ENCODE results near the gene TOR2A. TPM values are rescaled to one million over a fixed set of nuclear protein-coding genes. Genes with fewer than 3 reads are reported as not detected.

TOR2A gene
- total RNA-seq, 3 donors from 2014 or later (not counting 1 experiment from before 2014, with no cell fraction given): 20.9 to 27.8 (median 23.7) TPM

- Histone ChIP-seq H3K4me3 (ENCODE audit: low read length) (no peak overlapping the region), H3K27me3 (ENCODE audit: control insufficient read depth, insufficient read depth, low read length) (no peaks in the 10 kb centered on the region), H3K27ac (ENCODE audit: low read length) (no peak overlapping the region), H3K4me1 (ENCODE audit: control insufficient read depth, insufficient read depth, low read length) (no peaks in the 10 kb centered on the region), H3K36me3 (ENCODE audit: control insufficient read depth, insufficient read depth, low read length) (no peaks in the 10 kb centered on the region), H3K9me3 (ENCODE audit: control insufficient read depth, insufficient read depth, low read length) (no peaks in the 10 kb centered on the region)
- Mint-ChIP-seq H3K9me3 (no peaks in the 10 kb centered on the region), H3K27ac (no peak overlapping the region), H3K4me3 (no peak overlapping the region), H3K27me3 (ENCODE audit: low read depth in 2 of 2) (no peaks in the 10 kb centered on the region), H3K36me3 (no peaks in the 10 kb centered on the region), H3K4me1 (no peaks in the 10 kb centered on the region)
- 97% methylated on average over 9 of the region's 10 CpGs for WGBS (ENCODE audit: insufficient coverage)
- DNase-seq (no peak), ATAC-seq (no peak)
- intact Hi-C loops (cut with micrococcal nuclease): no loop called here
- no peak for TF ChIP-seq CTCF (IDR thresholded peaks at IDR 0.05)
Observed at GRCh38 chr9:127690735-127691134, 44.4 kb downstream of the TOR2A start.

- DNase-seq: no peak
- H3K4me3 Mint-ChIP-seq: no peak overlapping the region
- no peak for TF ChIP-seq CTCF (IDR thresholded peaks at IDR 0.05)
Observed at GRCh38 chr9:127689329-127690000, 45.6 kb downstream of the TOR2A start.

GRCh38 chr9:127686461-127687393, 48.4 kb downstream of the TOR2A start:
- Mint-ChIP-seq H3K9me3 (no peaks in the 10 kb centered on the region), H3K27ac (no peak overlapping the region), H3K4me3 (no peak overlapping the region), H3K4me1 (no peaks in the 10 kb centered on the region), H3K27me3 (ENCODE audit: low read depth in 2 of 2) (no peaks in the 10 kb centered on the region), H3K36me3 (no peaks in the 10 kb centered on the region)
- Histone ChIP-seq H3K36me3 (ENCODE audit: control insufficient read depth, insufficient read depth, low read length) (no peaks in the 10 kb centered on the region), H3K27ac (ENCODE audit: low read length) (no peak overlapping the region), H3K9me3 (ENCODE audit: control insufficient read depth, insufficient read depth, low read length) (no peaks in the 10 kb centered on the region), H3K27me3 (ENCODE audit: control insufficient read depth, insufficient read depth, low read length) (no peaks in the 10 kb centered on the region), H3K4me3 (ENCODE audit: low read length) (no peak overlapping the region), H3K4me1 (ENCODE audit: control insufficient read depth, insufficient read depth, low read length) (no peaks in the 10 kb centered on the region)
- intact Hi-C loops (cut with micrococcal nuclease): no loop called here
- DNase-seq (no peak), ATAC-seq (no peak)
- TF ChIP-seq CTCF (IDR thresholded peaks at IDR 0.05): no peak
- WGBS (ENCODE audit: insufficient coverage): 94% methylated on average over 5 of the region's 6 CpGs

More at GRCh38 chr9:127689329-127690000, 45.6 kb downstream of the TOR2A start:
- no peaks in the 10 kb centered on the region for H3K36me3 Mint-ChIP-seq
- H3K27me3 Mint-ChIP-seq (ENCODE audit: low read depth in 2 of 2): no peaks in the 10 kb centered on the region
- Histone ChIP-seq H3K9me3 (ENCODE audit: control insufficient read depth, insufficient read depth, low read length) (no peaks in the 10 kb centered on the region), H3K27ac (ENCODE audit: low read length) (no peak overlapping the region), H3K36me3 (ENCODE audit: control insufficient read depth, insufficient read depth, low read length) (no peaks in the 10 kb centered on the region), H3K27me3 (ENCODE audit: control insufficient read depth, insufficient read depth, low read length) (no peaks in the 10 kb centered on the region), H3K4me1 (ENCODE audit: control insufficient read depth, insufficient read depth, low read length) (no peaks in the 10 kb centered on the region), H3K4me3 (ENCODE audit: low read length) (no peak overlapping the region)
- WGBS (ENCODE audit: insufficient coverage): 91% methylated on average over 13 of the region's 13 CpGs
- intact Hi-C loops (cut with micrococcal nuclease): no loop called here
- no peak overlapping the region for H3K27ac Mint-ChIP-seq
- H3K4me1 Mint-ChIP-seq: no peaks in the 10 kb centered on the region
- no peaks in the 10 kb centered on the region for H3K9me3 Mint-ChIP-seq
- ATAC-seq: no peak
